ENCODE measurements around the gene FAM168A.

Gene FAM168A

DNA sequence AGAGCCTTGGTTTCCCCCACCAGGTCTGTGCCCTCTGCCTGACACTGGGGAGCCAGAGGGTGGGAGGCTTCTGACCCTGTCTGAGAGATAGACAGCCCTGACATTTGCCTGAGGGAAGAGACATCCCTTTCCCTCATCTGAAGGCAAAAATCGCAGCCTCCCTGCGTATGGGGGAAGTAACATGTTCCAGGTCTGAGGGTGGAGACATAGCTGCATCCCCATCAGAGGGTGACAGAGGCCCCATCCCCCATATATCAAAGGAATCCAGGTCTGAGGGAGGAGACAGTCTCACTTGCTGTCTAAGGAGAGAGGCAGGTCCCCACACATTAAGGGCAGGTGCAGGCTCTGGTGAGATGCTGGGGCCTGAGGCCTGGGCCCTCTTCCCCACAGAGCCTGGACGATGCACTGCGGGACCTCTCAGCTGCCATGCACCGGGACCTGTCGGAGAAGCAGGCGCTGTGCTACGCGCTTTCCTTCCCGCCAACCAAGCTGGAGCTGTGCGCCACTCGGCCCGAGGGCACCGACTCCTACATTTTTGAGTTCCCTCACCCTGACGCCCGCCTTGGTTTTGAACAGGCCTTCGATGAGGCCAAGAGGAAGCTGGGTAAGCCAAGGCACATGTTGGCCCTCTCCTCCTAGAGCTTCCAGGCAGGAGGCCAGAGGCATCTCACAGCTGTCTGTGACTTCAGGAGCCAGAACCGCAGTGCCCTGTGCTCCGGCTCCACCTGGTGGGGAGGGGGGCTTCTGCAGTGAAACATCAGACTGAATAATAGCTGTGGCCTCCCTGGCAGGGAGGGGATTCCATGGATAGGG is 237.8 kb downstream of the FAM168A start:
- no peaks in the 10 kb centered on the region for H3K9me3 ChIP-seq (ENCODE audit: low read length)
- no peak overlapping the region for H3K4me3 ChIP-seq (ENCODE audit: low read length)
- H3K27me3 ChIP-seq (ENCODE audit: insufficient read depth, low read length): no peaks in the 10 kb centered on the region
- peaks cover 93% of the 10 kb centered on the region for H3K36me3 ChIP-seq (ENCODE audit: insufficient read depth, low read length)
- no peak overlapping the region for H2AFZ ChIP-seq (ENCODE audit: low read depth, low read length)
- no peaks in the 10 kb centered on the region for H3K4me1 ChIP-seq (ENCODE audit: insufficient read depth, low read length)

- Histone ChIP-seq H3K4me1 (ENCODE audit: insufficient read depth, low read length) (no peaks in the 10 kb centered on the region), H2AFZ (ENCODE audit: low read depth, low read length) (no peak overlapping the region), H3K36me3 (ENCODE audit: insufficient read depth, low read length) (peaks cover 89% of the 10 kb centered on the region), H3K27me3 (ENCODE audit: insufficient read depth, low read length) (no peaks in the 10 kb centered on the region), H3K9me3 (ENCODE audit: low read length) (no peaks in the 10 kb centered on the region), H3K4me3 (ENCODE audit: low read length) (no peak overlapping the region)
Measured at GRCh38 chr11:73359341-73359740, 238.6 kb downstream of the FAM168A start.

GRCh38 chr11:73358071-73358470 is 239.8 kb downstream of the FAM168A start:
- Histone ChIP-seq H3K27me3 (ENCODE audit: insufficient read depth, low read length) (no peaks in the 10 kb centered on the region), H3K9me3 (ENCODE audit: low read length) (no peaks in the 10 kb centered on the region), H3K4me1 (ENCODE audit: insufficient read depth, low read length) (no peaks in the 10 kb centered on the region), H3K36me3 (ENCODE audit: insufficient read depth, low read length) (peaks cover 80% of the 10 kb centered on the region), H3K4me3 (ENCODE audit: low read length) (no peak overlapping the region), H2AFZ (ENCODE audit: low read depth, low read length) (no peak overlapping the region)

- H3K36me3 ChIP-seq (ENCODE audit: insufficient read depth, low read length): peaks cover 77% of the 10 kb centered on the region
- no peaks in the 10 kb centered on the region for H3K27me3 ChIP-seq (ENCODE audit: insufficient read depth, low read length)
- H3K4me1 ChIP-seq (ENCODE audit: insufficient read depth, low read length): no peaks in the 10 kb centered on the region
- H3K9me3 ChIP-seq (ENCODE audit: low read length): no peaks in the 10 kb centered on the region
- H3K4me3 ChIP-seq (ENCODE audit: low read length): no peak overlapping the region
- H2AFZ ChIP-seq (ENCODE audit: low read depth, low read length): no peak overlapping the region
Measured at GRCh38 chr11:73356979-73357860, 240.7 kb downstream of the FAM168A start.

DNA sequence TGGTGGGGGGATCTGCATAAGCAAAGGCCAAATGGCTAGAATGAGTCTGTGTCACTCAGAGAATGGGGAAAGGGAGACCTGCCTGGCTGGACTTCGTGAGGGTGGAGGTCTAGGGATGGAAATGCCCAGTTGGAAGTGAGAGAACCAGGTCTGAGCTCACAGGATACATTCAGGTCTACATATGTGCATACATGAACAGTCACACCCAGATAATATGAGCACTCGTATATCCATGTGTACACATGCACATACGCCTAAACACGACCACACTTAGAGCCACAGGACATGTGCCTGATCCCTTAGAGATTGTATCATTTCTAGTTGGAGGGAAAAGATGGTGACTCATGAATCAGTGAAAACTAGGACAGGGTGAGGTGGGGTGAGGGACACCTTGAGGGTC is 242.8 kb downstream of the FAM168A start:
- no peaks in the 10 kb centered on the region for H3K9me3 ChIP-seq (ENCODE audit: low read length)
- H2AFZ ChIP-seq (ENCODE audit: low read depth, low read length): no peak overlapping the region
- no peak overlapping the region for H3K4me3 ChIP-seq (ENCODE audit: low read length)
- H3K36me3 ChIP-seq (ENCODE audit: insufficient read depth, low read length): peaks cover 58% of the 10 kb centered on the region
- H3K27me3 ChIP-seq (ENCODE audit: insufficient read depth, low read length): no peaks in the 10 kb centered on the region
- no peaks in the 10 kb centered on the region for H3K4me1 ChIP-seq (ENCODE audit: insufficient read depth, low read length)

GRCh38 chr11:73353422-73353821 is 244.5 kb downstream of the FAM168A start:
- no peaks in the 10 kb centered on the region for H3K4me1 ChIP-seq (ENCODE audit: insufficient read depth, low read length)
- no peak overlapping the region for H2AFZ ChIP-seq (ENCODE audit: low read depth, low read length)
- H3K36me3 ChIP-seq (ENCODE audit: insufficient read depth, low read length): peaks cover 44% of the 10 kb centered on the region
- H3K9me3 ChIP-seq (ENCODE audit: low read length): no peaks in the 10 kb centered on the region
- H3K4me3 ChIP-seq (ENCODE audit: low read length): no peak overlapping the region
- H3K27me3 ChIP-seq (ENCODE audit: insufficient read depth, low read length): no peaks in the 10 kb centered on the region

- Histone ChIP-seq H2AFZ (ENCODE audit: low read depth, low read length) (no peak overlapping the region), H3K9me3 (ENCODE audit: low read length) (no peaks in the 10 kb centered on the region), H3K36me3 (ENCODE audit: insufficient read depth, low read length) (peaks cover 22% of the 10 kb centered on the region), H3K27me3 (ENCODE audit: insufficient read depth, low read length) (no peaks in the 10 kb centered on the region), H3K4me1 (ENCODE audit: insufficient read depth, low read length) (peaks cover 5% of the 10 kb centered on the region), H3K4me3 (ENCODE audit: low read length) (no peak overlapping the region)
Measured at GRCh38 chr11:73350908-73351636, 246.8 kb downstream of the FAM168A start.
